HG02973 (cell line): ENCODE results near the gene THADA.

Source experiments
- ATAC-seq: cut with Tn5 transposase; IDR thresholded peaks from one replicate; pipeline ENCODE4 v1.9.1; 2021; ENCODE audit warnings: moderate library complexity; ENCODE audit not compliant: unreplicated experiment

Gene THADA

GRCh38 chr2:43262239-43262638 is 333.6 kb downstream of the THADA start:
- ATAC-seq = no peak

- ATAC-seq = no peak
Observed at GRCh38 chr2:43259512-43259911, 336.3 kb downstream of the THADA start.

GRCh38 chr2:43258547-43259156 is 337.2 kb downstream of the THADA start:
- no peak for ATAC-seq

- no peak for ATAC-seq
Observed at GRCh38 chr2:43255296-43255910, 340.4 kb downstream of the THADA start.

- ATAC-seq = no peak
Observed at GRCh38 chr2:43254331-43254730, 341.5 kb downstream of the THADA start.

- ATAC-seq = no peak
Observed at GRCh38 chr2:43251171-43251731, 344.6 kb downstream of the THADA start.

GRCh38 chr2:43250015-43250414 is 345.8 kb downstream of the THADA start:
- ATAC-seq = no peak

- ATAC-seq = no peak
Observed at GRCh38 chr2:43248621-43249020, 347.2 kb downstream of the THADA start.

GRCh38 chr2:43246641-43247040 is 349.2 kb downstream of the THADA start:
- no peak for ATAC-seq

GRCh38 chr2:43241558-43241957 is 354.3 kb downstream of the THADA start:
- ATAC-seq = no peak

- ATAC-seq = no peak
Observed at GRCh38 chr2:43240766-43241150, 355.1 kb downstream of the THADA start.

- ATAC-seq = no peak
Observed at GRCh38 chr2:43239981-43240765, 355.7 kb downstream of the THADA start.

- ATAC-seq = no peak
Observed at GRCh38 chr2:43238813-43239212, 357.0 kb downstream of the THADA start.

- ATAC-seq = no peak
Observed at GRCh38 chr2:43238176-43238575, 357.7 kb downstream of the THADA start.

- no peak for ATAC-seq
Observed at GRCh38 chr2:43233218-43234212, 362.3 kb downstream of the THADA start.

GRCh38 chr2:43230951-43231827 is 364.6 kb downstream of the THADA start:
- no peak for ATAC-seq

- ATAC-seq = no peak
Observed at GRCh38 chr2:43230351-43230885, 365.4 kb downstream of the THADA start.

GRCh38 chr2:43228756-43229659 is 366.8 kb downstream of the THADA start:
- no peak for ATAC-seq
